IMR-90 (cell line): ENCODE data around the gene XRCC4. TPM values are rescaled to one million over a fixed set of nuclear protein-coding genes. Genes with fewer than 3 reads are reported as not detected.

ENCODE experiments used
- ATAC-seq: fragments of 200-7000 bp; cut with Tn5 transposase; 2 replicates; pipeline ENCODE4 v1.9.1; 2020; ENCODE audit warnings: low read depth, mild to moderate bottlenecking, moderate library complexity
- BruUV-seq: library from RNA; stranded (reverse); fragments of 400-500 nt; replicated peaks from 2 replicates; lab custom pipeline; 2021; lab: Mats Ljungman, UMichigan
- CTCF ChIA-PET: fragments of 300-600 bp; formaldehyde crosslinking; extraction: SDS; loops from one replicate; lab custom pipeline; 2021; ENCODE audit warnings: antibody characterized with exemption; lab: Yijun Ruan, JAX
- POLR2A ChIA-PET: fragments of 300-600 bp; sonication (Branson Sonifier 250); formaldehyde crosslinking; loops from one replicate; lab custom pipeline; 2022; ENCODE audit warnings: antibody characterized with exemption; ENCODE audit not compliant: unreplicated experiment; lab: Charles Lee
- DNase-seq: peaks from one replicate; pipeline ENCODE4 v3.0.0; 2013
- H2AFZ ChIP-seq: replicated peaks from 2 replicates; pipeline ENCODE3; 2013; ENCODE audit warnings: low read length, mild to moderate bottlenecking; ENCODE audit not compliant: poor library complexity
- H2AK5ac ChIP-seq: 2 replicates; pipeline ENCODE4 v1.6.1; 2013; ENCODE audit warnings: low read depth, low read length, inconsistent platforms
- H2AK9ac ChIP-seq: replicated peaks from 2 replicates; pipeline ENCODE3; 2013; ENCODE audit warnings: mild to moderate bottlenecking, low read depth, low read length, moderate library complexity; ENCODE audit not compliant: poor library complexity
- H2BK120ac ChIP-seq: 2 replicates; pipeline ENCODE4 v1.6.1; 2013; ENCODE audit warnings: low read depth, low read length, inconsistent platforms
- H2BK15ac ChIP-seq: 3 replicates; pipeline ENCODE4 v1.6.1; 2013; ENCODE audit warnings: low read depth, low read length, inconsistent platforms
- H2BK20ac ChIP-seq: 2 replicates; pipeline ENCODE4 v1.6.1; 2013; ENCODE audit warnings: low read depth, mild to moderate bottlenecking, inconsistent platforms, low read length, moderate library complexity
- H2BK5ac ChIP-seq: 2 replicates; pipeline ENCODE4 v1.6.1; 2013; ENCODE audit warnings: mild to moderate bottlenecking, low read depth, low read length, inconsistent platforms; ENCODE audit not compliant: poor library complexity, severe bottlenecking
- H3K14ac ChIP-seq: replicated peaks from 2 replicates; pipeline ENCODE4 v1.6.1; 2013; ENCODE audit warnings: low read depth, low read length, inconsistent platforms
- H3K18ac ChIP-seq: 2 replicates; pipeline ENCODE4 v1.6.1; 2013; ENCODE audit warnings: low read depth, low read length, control low read depth
- H3K23ac ChIP-seq: 2 replicates; pipeline ENCODE4 v1.6.1; 2013; ENCODE audit warnings: low read depth, low read length, inconsistent platforms
- H3K27ac ChIP-seq: 2 replicates; pipeline ENCODE4 v1.5.1; 2013; ENCODE audit warnings: mild to moderate bottlenecking, control low read depth, low read length; ENCODE audit not compliant: insufficient read depth
- H3K27me3 ChIP-seq: 2 replicates; pipeline ENCODE4 v1.6.1; 2013; ENCODE audit warnings: low read length; ENCODE audit not compliant: control insufficient read depth, insufficient read depth
- H3K36me3 ChIP-seq: 2 replicates; pipeline ENCODE4 v1.6.1; 2013; ENCODE audit warnings: low read length, mixed read lengths; ENCODE audit not compliant: control insufficient read depth, insufficient read depth
- H3K4ac ChIP-seq: 2 replicates; pipeline ENCODE4 v1.6.1; 2013; ENCODE audit warnings: low read depth, low read length, inconsistent platforms
- H3K4me1 ChIP-seq: 2 replicates; pipeline ENCODE4 v1.6.1; 2013; ENCODE audit warnings: low read length, mixed read lengths; ENCODE audit not compliant: control insufficient read depth, insufficient read depth
- H3K4me2 ChIP-seq: 2 replicates; pipeline ENCODE4 v1.6.1; 2013; ENCODE audit warnings: low read depth, mild to moderate bottlenecking, control low read depth, low read length, moderate library complexity
- H3K4me3 ChIP-seq: 2 replicates; pipeline ENCODE4 v1.5.1; 2013; ENCODE audit warnings: low read depth, mild to moderate bottlenecking, control low read depth, low read length, moderate library complexity; ENCODE audit not compliant: insufficient read depth
- H3K56ac ChIP-seq: 2 replicates; pipeline ENCODE4 v1.6.1; 2013; ENCODE audit warnings: low read length, inconsistent platforms; ENCODE audit not compliant: insufficient read depth; ENCODE audit errors: extremely low read depth
- H3K79me1 ChIP-seq, 2 experiments: 2 replicates each; pipeline ENCODE4 v1.6.1; 2013; ENCODE audit warnings: low read length in 2 of 2, inconsistent platforms in 1 of 2, low read depth in 1 of 2
- H3K9ac ChIP-seq: 2 replicates; pipeline ENCODE4 v1.6.1; 2013; ENCODE audit warnings: low read depth, low read length, control low read depth
- H3K9me1 ChIP-seq: 2 replicates; pipeline ENCODE4 v1.6.1; 2013; ENCODE audit warnings: low read length, inconsistent platforms; ENCODE audit not compliant: insufficient read depth
- H3K9me3 ChIP-seq: 2 replicates; pipeline ENCODE4 v1.6.1; 2013; ENCODE audit warnings: low read length; ENCODE audit not compliant: control insufficient read depth, insufficient read depth
- H4K20me1 ChIP-seq: 2 replicates; pipeline ENCODE4 v1.6.1; 2013; ENCODE audit warnings: low read length, inconsistent platforms; ENCODE audit not compliant: insufficient read depth
- H4K5ac ChIP-seq: 2 replicates; pipeline ENCODE4 v1.6.1; 2013; ENCODE audit warnings: mild to moderate bottlenecking, low read depth, low read length, control low read depth
- H4K8ac ChIP-seq, 2 experiments: 2 replicates each; pipeline ENCODE4 v1.6.1; 2013; ENCODE audit warnings: low read depth in 2 of 2, low read length in 2 of 2, control low read depth in 1 of 2, inconsistent platforms in 1 of 2
- H4K91ac ChIP-seq: 2 replicates; pipeline ENCODE4 v1.6.1; 2013; ENCODE audit warnings: low read depth, low read length, inconsistent platforms; ENCODE audit not compliant: insufficient read depth
- BHLHE40 ChIP-seq: fragments of 150-350 bp; IDR thresholded peaks from 2 replicates; pipeline ENCODE4 v1.6.1; 2016; ENCODE audit warnings: mild to moderate bottlenecking, low read depth, low read length
- CTCF ChIP-seq: conservative IDR thresholded peaks from 2 replicates; pipeline ENCODE4 v1.5.1; 2012; ENCODE audit warnings: mild to moderate bottlenecking, low read depth, low read length, improper control_type of control experiment
- MAFK ChIP-seq: IDR thresholded peaks from 2 replicates; pipeline ENCODE4 v1.6.1; 2012; ENCODE audit warnings: low read depth, low read length, improper control_type of control experiment
- WGBS, 2 experiments: methylation state at CpG; one replicate each; pipeline versions ENCODE4 v1.1.5 to v1.1.7; 2013; ENCODE audit warnings: missing lambda C conversion rate in 2 of 2; ENCODE audit not compliant: insufficient read length in 1 of 2; ENCODE audit errors: extremely low coverage in 2 of 2; 5-methylcytosine and 5-hydroxymethylcytosine counted together
- dilution Hi-C: fragments of 300-500 bp; cut with HindIII; formaldehyde crosslinking; loops from one replicate; pipeline ENCODE4 v1.14.3; 2018; ENCODE audit warnings: low sequenced_read_pairs; ENCODE audit not compliant: unreplicated experiment
- in situ Hi-C: fragments of 300-500 bp; cut with MboI; formaldehyde crosslinking; loops from 3 replicates; pipeline ENCODE4 v1.14.3; 2019; ENCODE audit warnings: low sequenced_read_pairs, inconsistent platforms, mixed read lengths
- intact Hi-C: fragments of 100-400 bp; cut with micrococcal nuclease; formaldehyde crosslinking; loops from 2 replicates; pipeline ENCODE4 v1.10.0; 2022
- polyA plus RNA-seq, 3 experiments: library from polyadenylated mRNA; depleted of rRNA; stranded (reverse); fragments of >200 nt; gene quantifications; 2 replicates each; pipeline ENCODE4 v1.2.3, GENCODE V29; 2012; ENCODE audit warnings: low replicate concordance in 1 of 3
- total RNA-seq: library from RNA; depleted of rRNA; stranded (reverse); fragments of >200 nt; gene quantifications from 2 replicates; pipeline ENCODE4 v1.2.3, GENCODE V29; 2012

The XRCC4 gene
- total and polyA plus RNA-seq, 2 of the 4 experiments (the other 2 are of a cell fraction) = 3.5 to 4.7 TPM

- ChIA-PET POLR2A (no interaction called here), CTCF (no interaction called here)
- Histone ChIP-seq H3K9me1 (no peaks in the 10 kb centered on the region), H3K27ac (no peak overlapping the region), H4K5ac (no peak overlapping the region), H3K9me3 (no peaks in the 10 kb centered on the region), H3K36me3 (no peaks in the 10 kb centered on the region), H3K56ac (no peak overlapping the region), H2BK120ac (no peak overlapping the region), H4K20me1 (no peaks in the 10 kb centered on the region), H3K79me1 (no peaks in the 10 kb centered on the region), H4K8ac (no peak overlapping the region), H3K4me1 (no peaks in the 10 kb centered on the region), H3K9ac (no peak overlapping the region), H3K23ac (no peak overlapping the region), H2BK20ac (no peak overlapping the region), H3K4me2 (no peak overlapping the region), H2BK5ac (no peak overlapping the region), H2AK5ac (no peak overlapping the region), H3K18ac (no peak overlapping the region), H2AK9ac (no peak overlapping the region), H3K4ac (no peak overlapping the region), H4K91ac (no peak overlapping the region), H3K14ac (no peak overlapping the region), H2AFZ (no peak overlapping the region), H3K4me3 (no peak overlapping the region), H2BK15ac (no peak overlapping the region), H3K27me3 (no peaks in the 10 kb centered on the region)
- no peak for TF ChIP-seq BHLHE40
- TF ChIP-seq CTCF = no peak
- TF ChIP-seq MAFK = peak; percentile 75
- no TSS peak for BruUV-seq
- WGBS, 2 experiments = no CpG with 5 or more reads among the region's 1 CpG
- in situ Hi-C loops (no loop called here), dilution Hi-C loops (no loop called here), intact Hi-C loops (no loop called here)
- DNase-seq (no peak), ATAC-seq (no peak)
These were observed 316.1 kb downstream of the XRCC4 start for GRCh38 chr5:83393504-83393866.
